ENCODE data around the gene C1orf141. TPM values are rescaled to one million over a fixed set of nuclear protein-coding genes. Genes with fewer than 3 reads are reported as not detected.
"Not testable (repeated sequence)": the region's sequence is repeated elsewhere in the genome, so short reads cannot be mapped to it uniquely, and the experiment has no call there.

Gene C1orf141
- total RNA-seq, 1 donor from 2014 or later = not detected

GRCh38 chr1:67142931-67143330 lies 8.2 kb upstream of the C1orf141 start:
- DNase-seq (ENCODE audit: low read depth) = no peak

DNA sequence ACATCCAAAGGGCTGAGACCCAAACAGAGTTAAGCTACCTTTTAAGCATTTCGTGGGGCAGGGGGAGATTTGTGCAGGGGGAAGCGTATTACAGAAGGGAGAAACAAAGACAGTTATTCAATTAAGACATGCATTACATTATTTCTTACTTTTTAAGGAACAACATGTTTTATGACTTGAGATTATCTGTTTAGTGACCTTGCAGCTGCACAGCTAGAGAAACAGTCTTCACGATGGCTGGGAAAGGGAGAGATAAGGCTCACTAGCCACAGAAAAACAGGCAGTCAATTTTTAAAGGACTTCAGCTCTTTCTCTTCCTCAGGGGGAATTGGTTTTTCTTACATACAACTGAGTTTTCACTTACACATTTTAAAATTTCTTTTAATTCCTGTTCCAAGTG lies 7.1 kb upstream of the C1orf141 start:
- not testable (repeated sequence) for DNase-seq (ENCODE audit: low read depth)

GRCh38 chr1:67140460-67140859 lies 5.7 kb upstream of the C1orf141 start:
- DNase-seq (ENCODE audit: low read depth) = no peak

DNA sequence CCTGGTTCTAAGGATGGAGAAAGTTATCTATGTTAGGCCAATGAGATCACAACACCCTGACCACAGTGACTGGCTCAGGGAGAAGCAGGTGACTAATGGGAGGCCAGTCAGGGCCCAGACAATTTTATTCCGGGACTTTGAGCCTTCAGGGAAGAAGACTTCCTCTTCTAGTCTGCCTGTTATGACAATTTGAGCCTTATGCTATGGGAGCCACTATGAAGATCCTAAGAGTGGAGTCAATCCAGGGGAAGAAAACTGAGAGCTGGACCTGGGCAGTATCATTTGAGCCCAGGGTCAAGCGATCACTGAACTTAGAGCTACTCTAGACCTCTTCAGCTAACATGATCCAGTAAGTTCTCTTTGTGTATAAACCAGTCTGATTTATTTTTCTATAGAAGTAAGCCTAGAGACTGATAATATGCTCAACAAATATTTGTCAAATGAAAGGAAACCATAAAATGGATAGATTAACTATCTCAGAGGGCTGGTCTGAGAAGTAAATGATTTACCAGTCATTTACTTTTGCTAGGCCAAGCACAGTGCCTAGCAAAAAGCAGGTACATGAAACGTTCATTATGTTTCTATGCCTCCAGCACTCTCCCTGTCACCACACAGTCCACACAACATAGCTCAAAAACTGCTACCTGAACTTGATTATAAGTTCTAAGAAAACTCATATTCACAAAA lies 4.2 kb upstream of the C1orf141 start:
- DNase-seq (ENCODE audit: low read depth) = peak; percentile 34

DNA sequence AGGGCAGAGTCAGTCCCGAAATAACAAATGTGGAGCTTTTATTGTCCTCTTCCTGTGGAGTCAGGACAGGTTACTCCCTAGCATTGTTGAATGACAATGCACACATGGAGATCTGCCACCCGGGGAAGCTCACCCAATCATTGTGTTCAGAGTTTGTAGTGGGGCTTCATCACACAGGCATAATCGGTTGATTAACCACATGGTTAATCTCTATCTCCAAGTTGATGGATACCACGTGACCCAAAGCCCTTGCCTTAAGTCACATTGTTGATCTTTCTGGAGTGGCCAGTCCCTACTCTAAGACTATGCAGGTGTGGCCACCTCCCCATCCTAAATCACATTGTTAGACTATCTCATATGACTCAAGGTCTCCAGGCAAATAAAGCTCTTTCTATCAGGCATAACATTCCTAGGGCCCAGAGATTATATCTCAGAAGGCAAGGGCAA lies 2.6 kb upstream of the C1orf141 start:
- DNase-seq (ENCODE audit: low read depth) = peak; percentile 43

GRCh38 chr1:67135354-67135753 lies 584 bp upstream of the C1orf141 start:
- DNase-seq (ENCODE audit: low read depth) = peak; percentile 78

DNA sequence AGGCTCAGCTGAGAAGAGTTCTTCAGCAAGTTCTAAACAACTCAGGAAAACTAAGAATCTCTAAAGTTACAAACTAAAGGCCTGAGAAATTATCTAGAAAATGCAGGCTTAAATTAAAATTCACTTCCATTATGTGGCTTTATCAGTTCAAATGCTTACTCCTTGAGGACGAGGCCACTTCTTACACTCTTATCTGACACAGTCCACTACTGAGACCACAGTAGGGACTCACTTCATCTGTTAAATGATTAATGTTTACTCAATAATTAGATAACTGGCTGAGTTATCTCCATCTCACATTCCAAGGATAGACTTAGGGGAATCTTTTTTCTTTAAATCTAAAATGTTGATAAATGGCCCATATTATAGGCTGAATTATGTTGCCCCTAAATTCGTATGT lies 1.6 kb downstream of the C1orf141 start:
- no peak for DNase-seq (ENCODE audit: low read depth)

DNA sequence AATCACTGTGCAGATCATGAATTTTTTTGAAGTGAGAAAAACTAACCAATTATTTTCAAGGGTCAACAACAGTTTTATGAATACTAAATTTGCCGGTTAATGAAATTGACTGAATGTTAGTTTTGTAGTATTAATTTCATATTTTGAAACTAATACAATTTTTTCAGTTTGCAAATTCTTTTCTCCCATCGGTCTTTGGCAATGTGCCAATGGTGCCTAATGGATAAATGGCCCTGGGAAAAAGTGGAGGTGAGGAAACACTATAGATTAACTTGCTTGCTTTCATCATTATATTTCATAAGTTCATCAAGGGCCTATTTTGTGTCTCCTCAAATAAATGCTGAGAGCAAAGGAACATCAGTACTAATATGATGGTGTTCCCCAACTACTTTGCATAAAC lies 4.1 kb downstream of the C1orf141 start:
- DNase-seq (ENCODE audit: low read depth) = no peak

- no peak for DNase-seq (ENCODE audit: low read depth)
These were observed 7.8 kb downstream of the C1orf141 start for GRCh38 chr1:67126974-67127373.

DNA sequence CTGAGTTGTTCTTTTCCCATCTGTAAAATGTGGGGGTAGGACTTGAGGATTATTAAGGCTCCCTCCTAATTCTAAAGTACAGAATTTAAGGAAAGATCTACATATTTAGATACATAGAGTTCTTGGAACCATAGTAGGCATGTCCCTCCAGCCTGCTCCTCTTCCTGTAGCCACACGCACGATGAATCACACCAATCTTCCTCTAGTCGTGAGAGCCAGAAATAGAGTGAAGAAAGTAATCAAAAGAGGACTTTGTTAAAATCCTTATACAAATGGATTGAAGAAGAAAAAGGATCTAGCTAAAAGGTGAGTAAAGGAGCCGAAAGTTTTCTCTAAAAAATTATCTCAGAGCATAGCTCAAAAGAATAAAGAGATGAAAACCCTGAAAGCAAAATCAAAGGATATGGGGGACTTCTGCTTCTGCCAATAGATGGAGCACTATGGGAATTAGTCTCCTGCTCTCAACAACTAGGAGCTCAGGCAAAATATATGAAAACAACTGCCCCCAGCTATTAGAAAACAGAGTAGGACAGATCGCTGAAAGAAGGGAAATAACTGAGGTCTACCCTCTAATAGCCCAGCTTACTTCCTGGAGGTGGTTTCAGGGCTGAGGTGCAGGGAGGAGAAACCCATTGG lies 8.5 kb downstream of the C1orf141 start:
- DNase-seq (ENCODE audit: low read depth) = no peak

GRCh38 chr1:67124455-67124854 lies 10.3 kb downstream of the C1orf141 start:
- no peak for DNase-seq (ENCODE audit: low read depth)

GRCh38 chr1:67120855-67121619 lies 13.7 kb downstream of the C1orf141 start:
- no peak for DNase-seq (ENCODE audit: low read depth)

DNA sequence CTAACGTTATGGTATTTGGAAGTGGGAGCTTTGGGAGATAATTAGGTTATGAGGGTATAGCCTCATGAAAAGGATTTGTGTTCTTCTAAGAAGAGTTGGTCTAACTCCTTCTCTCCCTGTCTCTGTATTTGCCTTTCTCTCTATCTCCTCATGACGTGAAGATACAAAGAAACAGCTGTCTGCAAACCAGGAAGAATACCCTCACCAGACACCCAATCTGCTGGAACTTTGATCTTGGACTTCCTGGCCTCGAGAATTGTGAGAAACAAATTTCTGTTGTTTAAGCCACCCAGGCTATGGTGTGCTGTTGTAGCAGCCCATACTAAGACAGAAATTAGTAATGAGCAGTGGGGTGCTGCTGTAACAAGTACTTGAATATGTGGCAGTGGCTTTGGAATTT lies 16.1 kb downstream of the C1orf141 start:
- DNase-seq (ENCODE audit: low read depth) = no peak

DNA sequence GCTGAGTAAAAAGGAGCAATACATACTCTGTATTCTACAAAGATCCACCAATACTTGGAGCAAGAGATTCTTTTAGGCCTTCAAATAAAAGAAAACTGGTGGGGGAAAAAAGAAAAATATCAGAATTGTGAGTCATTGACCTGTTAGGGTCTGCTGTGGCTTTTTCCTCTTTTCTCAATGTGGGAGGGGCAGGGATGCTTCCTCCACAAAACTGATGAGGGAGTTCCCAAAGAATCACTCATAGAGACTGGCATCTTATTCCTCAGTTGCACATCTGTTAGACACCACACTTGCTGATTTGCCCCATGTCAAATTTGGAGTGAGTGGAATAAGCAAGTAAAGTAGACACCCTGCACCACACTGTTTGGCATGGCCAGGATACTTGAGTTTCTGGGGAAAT lies 16.6 kb downstream of the C1orf141 start:
- DNase-seq (ENCODE audit: low read depth) = peak; percentile 36

DNA sequence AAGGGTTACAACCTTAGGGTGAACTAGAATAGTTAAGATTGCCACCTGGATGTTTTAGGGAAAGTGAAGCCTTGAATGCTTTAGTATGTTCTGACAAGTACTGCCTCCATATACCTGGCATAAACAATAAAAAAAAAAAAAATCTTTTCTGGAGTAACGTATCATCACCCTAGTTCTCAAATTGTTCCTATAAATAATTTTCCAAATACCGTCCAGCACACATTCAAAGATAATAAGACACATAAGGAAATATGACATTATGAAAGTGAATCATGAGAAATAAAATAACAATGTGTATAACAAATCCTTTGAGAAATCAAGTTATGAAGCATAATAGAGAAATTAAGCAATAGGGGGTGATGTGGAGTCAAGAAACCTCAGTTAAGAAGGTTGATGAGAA lies 20.6 kb downstream of the C1orf141 start:
- DNase-seq (ENCODE audit: low read depth) = no peak

- no peak for DNase-seq (ENCODE audit: low read depth)
These were observed 24.4 kb downstream of the C1orf141 start for GRCh38 chr1:67110352-67110751.

GRCh38 chr1:67105508-67105907 lies 29.3 kb downstream of the C1orf141 start:
- DNase-seq (ENCODE audit: low read depth) = no peak

- DNase-seq (ENCODE audit: low read depth) = no peak
These were observed 31.2 kb downstream of the C1orf141 start for GRCh38 chr1:67103548-67103947.

DNA sequence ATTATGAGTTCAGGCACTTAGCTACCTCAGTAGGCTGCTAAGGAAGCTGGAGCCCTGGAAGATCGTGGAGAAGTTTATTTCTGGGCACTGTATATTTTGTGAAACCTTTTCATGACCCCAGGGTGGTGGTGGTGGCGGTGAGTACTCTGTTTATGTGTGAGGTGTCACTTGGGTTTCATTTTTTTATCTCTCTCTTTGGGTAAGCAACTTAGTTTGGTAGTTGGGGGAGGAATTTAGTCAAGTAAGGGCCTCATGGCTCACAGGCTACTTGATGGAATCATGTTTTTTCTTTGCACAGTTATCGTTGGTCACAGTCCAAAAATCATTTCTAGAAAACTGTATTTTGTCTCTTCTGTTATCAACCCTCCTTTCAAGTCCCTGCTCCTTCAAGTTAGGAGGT lies 33.9 kb downstream of the C1orf141 start:
- no peak for DNase-seq (ENCODE audit: low read depth)

DNA sequence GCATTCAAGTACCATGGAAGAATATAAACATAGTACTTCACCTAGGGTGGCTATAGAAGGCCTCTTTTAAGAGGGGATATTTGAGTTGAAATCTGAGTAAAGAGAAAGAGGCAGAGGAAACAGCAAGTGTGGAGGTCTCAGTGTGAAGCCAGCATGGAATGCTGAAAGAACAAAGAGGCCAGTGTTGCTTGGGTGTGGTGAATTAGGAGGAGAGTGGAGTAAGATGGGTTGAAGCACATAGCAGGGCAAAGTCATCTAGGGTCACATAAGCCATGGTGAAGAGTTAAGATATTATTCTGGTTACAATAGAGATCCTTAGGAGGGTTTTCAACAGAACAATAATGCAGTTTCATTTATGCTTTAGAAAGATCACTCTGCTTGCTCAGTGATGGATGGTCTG lies 37.5 kb downstream of the C1orf141 start:
- DNase-seq (ENCODE audit: low read depth) = no peak

- peak; percentile 13 for DNase-seq (ENCODE audit: low read depth)
These were observed 40.6 kb downstream of the C1orf141 start for GRCh38 chr1:67094191-67094590.

- no peak for DNase-seq (ENCODE audit: low read depth)
These were observed 45.0 kb downstream of the C1orf141 start for GRCh38 chr1:67089685-67090208.

GRCh38 chr1:67088440-67088839 lies 46.3 kb downstream of the C1orf141 start:
- DNase-seq (ENCODE audit: low read depth) = no peak

Measured in renal cortical epithelial cell (primary cell).